ENCODE data around the gene TEAD4.

Gene TEAD4

GRCh38 chr12:3073438-3074250 lies 114.4 kb downstream of the TEAD4 start:
- no peak overlapping the region for H3K27ac ChIP-seq (ENCODE audit: low read depth, low read length)
- H3K9ac ChIP-seq (ENCODE audit: low read length) = no peak overlapping the region
- H3K4me1 ChIP-seq (ENCODE audit: control insufficient read depth, insufficient read depth, low read length) = peaks cover 11% of the 10 kb centered on the region
- H3K27me3 ChIP-seq (ENCODE audit: control insufficient read depth, insufficient read depth, low read length) = no peaks in the 10 kb centered on the region
- H3K4me3 ChIP-seq (ENCODE audit: low read length) = no peak overlapping the region
- H3K36me3 ChIP-seq (ENCODE audit: control insufficient read depth, insufficient read depth, low read length) = no peaks in the 10 kb centered on the region

DNA sequence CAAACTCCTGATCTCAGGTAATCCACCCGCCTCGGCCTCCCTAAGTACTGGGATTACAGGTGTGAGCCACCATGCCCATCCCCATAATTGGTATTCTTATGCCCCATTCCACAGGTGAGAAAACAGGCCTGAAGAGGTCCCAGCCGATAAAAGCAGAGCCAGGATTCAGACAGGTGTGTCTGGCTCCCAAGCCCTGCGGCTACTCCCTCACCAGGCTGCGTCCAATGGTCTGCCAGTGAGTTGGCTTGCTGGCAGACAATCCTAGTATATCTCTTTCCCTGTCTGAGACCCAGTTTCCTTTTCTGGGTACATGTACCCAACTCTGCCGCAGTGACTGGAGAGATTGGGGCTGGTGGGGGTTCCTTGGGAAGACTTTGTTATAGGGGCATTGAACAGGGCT lies 116.1 kb downstream of the TEAD4 start:
- no peak overlapping the region for H3K4me3 ChIP-seq (ENCODE audit: low read length)
- no peak overlapping the region for H3K27ac ChIP-seq (ENCODE audit: low read depth, low read length)
- no peak overlapping the region for H3K9ac ChIP-seq (ENCODE audit: low read length)
- no peaks in the 10 kb centered on the region for H3K36me3 ChIP-seq (ENCODE audit: control insufficient read depth, insufficient read depth, low read length)
- peaks cover 6% of the 10 kb centered on the region for H3K4me1 ChIP-seq (ENCODE audit: control insufficient read depth, insufficient read depth, low read length)
- no peaks in the 10 kb centered on the region for H3K27me3 ChIP-seq (ENCODE audit: control insufficient read depth, insufficient read depth, low read length)

DNA sequence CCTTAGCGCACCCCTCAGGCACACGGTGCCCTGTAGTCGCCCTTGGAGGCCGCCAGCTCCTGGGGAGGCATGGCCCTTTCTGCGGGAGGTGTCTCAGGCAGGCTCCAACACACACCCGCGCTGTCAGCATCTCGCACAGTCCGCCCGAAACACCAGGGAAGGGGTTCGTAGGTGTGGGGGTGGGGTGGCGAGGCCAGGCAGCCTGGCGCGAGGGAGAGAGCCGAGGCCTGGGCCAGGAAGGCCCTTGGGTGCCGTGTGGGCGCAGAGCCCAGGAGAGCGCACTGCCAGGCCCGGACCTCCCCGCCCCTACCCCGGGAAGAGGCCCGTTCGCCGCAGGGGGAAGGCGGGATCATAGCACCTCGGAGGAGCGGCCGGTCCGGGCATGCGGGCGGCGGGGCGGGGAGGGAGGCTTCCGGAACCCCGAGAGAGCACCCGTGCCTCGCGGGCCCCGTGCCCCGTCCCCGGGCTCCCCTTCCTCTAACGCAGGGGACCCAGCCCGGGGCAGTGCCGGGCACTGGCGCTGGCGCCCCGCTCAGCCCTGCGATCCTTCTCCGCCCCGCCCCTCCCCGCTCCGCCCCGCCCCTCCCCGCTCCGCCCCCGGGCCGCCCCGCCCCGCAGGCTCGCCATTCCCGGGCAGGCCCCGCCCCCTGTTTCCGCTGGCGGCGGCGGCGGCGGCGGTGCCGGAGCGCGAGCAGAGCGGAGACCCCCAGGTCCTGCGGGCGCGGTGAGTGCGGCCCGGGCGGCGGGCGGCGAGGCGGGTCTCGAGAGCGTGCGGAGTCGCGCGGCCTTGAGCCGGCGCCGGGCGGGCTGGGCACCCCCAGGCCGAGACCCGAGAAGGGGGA lies 117.8 kb downstream of the TEAD4 start, which contains the start of gene TSPAN9:
TSPAN9 (plus strand) TSS at position 650 of the 842 bp plus-strand sequence. CDS start 123,815 bp downstream, outside the sequence.
- Histone ChIP-seq H3K4me3 (ENCODE audit: low read length) (peak within 1 kb of the TSS; percentile 78), H3K27ac (ENCODE audit: low read depth, low read length) (peak within 1 kb of the TSS; percentile 94), H3K36me3 (ENCODE audit: control insufficient read depth, insufficient read depth, low read length) (no peaks in the 10 kb centered on the region), H3K9ac (ENCODE audit: low read length) (peak within 1 kb of the TSS; percentile 34), H3K4me1 (ENCODE audit: control insufficient read depth, insufficient read depth, low read length) (peaks cover 6% of the 10 kb centered on the region), H3K27me3 (ENCODE audit: control insufficient read depth, insufficient read depth, low read length) (no peaks in the 10 kb centered on the region)

GRCh38 chr12:3077572-3078081 lies 118.4 kb downstream of the TEAD4 start:
- Histone ChIP-seq H3K9ac (ENCODE audit: low read length) (peak overlapping the region; percentile 34), H3K27me3 (ENCODE audit: control insufficient read depth, insufficient read depth, low read length) (no peaks in the 10 kb centered on the region), H3K36me3 (ENCODE audit: control insufficient read depth, insufficient read depth, low read length) (no peaks in the 10 kb centered on the region), H3K4me3 (ENCODE audit: low read length) (peak overlapping the region; percentile 78), H3K27ac (ENCODE audit: low read depth, low read length) (peak overlapping the region; percentile 51), H3K4me1 (ENCODE audit: control insufficient read depth, insufficient read depth, low read length) (peaks cover 6% of the 10 kb centered on the region)

- no peaks in the 10 kb centered on the region for H3K27me3 ChIP-seq (ENCODE audit: control insufficient read depth, insufficient read depth, low read length)
- no peak overlapping the region for H3K9ac ChIP-seq (ENCODE audit: low read length)
- peak overlapping the region; percentile 78 for H3K4me3 ChIP-seq (ENCODE audit: low read length)
- H3K36me3 ChIP-seq (ENCODE audit: control insufficient read depth, insufficient read depth, low read length) = no peaks in the 10 kb centered on the region
- peaks cover 4% of the 10 kb centered on the region for H3K4me1 ChIP-seq (ENCODE audit: control insufficient read depth, insufficient read depth, low read length)
- no peak overlapping the region for H3K27ac ChIP-seq (ENCODE audit: low read depth, low read length)
Observed at GRCh38 chr12:3078086-3078820, 119.1 kb downstream of the TEAD4 start.

DNA sequence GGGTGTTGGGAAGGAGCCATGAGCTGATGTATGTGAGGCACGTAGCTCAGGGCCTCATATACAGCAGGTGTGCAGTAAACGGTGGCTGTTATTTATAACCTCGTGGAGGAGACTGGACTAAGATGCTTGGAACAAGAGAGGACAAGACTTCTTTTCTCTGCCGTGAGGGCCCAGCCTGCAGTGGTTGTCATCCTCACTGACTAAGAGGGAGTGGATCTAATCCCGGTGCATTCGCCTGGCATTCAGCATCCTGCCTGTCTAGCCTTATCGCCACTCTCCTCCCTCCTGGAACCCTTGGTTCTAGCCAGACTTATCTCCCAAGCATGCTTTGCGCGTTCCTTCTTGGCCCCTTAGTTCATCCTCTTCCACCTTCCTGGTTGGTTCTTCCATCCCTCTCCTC lies 121.9 kb downstream of the TEAD4 start:
- H3K9ac ChIP-seq (ENCODE audit: low read length) = no peak overlapping the region
- H3K27ac ChIP-seq (ENCODE audit: low read depth, low read length) = no peak overlapping the region
- H3K27me3 ChIP-seq (ENCODE audit: control insufficient read depth, insufficient read depth, low read length) = no peaks in the 10 kb centered on the region
- peaks cover 3% of the 10 kb centered on the region for H3K4me1 ChIP-seq (ENCODE audit: control insufficient read depth, insufficient read depth, low read length)
- H3K4me3 ChIP-seq (ENCODE audit: low read length) = no peak overlapping the region
- H3K36me3 ChIP-seq (ENCODE audit: control insufficient read depth, insufficient read depth, low read length) = no peaks in the 10 kb centered on the region

GRCh38 chr12:3081886-3082285 lies 122.7 kb downstream of the TEAD4 start:
- no peak overlapping the region for H3K27ac ChIP-seq (ENCODE audit: low read depth, low read length)
- H3K4me1 ChIP-seq (ENCODE audit: control insufficient read depth, insufficient read depth, low read length) = no peaks in the 10 kb centered on the region
- H3K36me3 ChIP-seq (ENCODE audit: control insufficient read depth, insufficient read depth, low read length) = no peaks in the 10 kb centered on the region
- no peak overlapping the region for H3K9ac ChIP-seq (ENCODE audit: low read length)
- no peak overlapping the region for H3K4me3 ChIP-seq (ENCODE audit: low read length)
- H3K27me3 ChIP-seq (ENCODE audit: control insufficient read depth, insufficient read depth, low read length) = no peaks in the 10 kb centered on the region

- Histone ChIP-seq H3K27ac (ENCODE audit: low read depth, low read length) (no peak overlapping the region), H3K36me3 (ENCODE audit: control insufficient read depth, insufficient read depth, low read length) (no peaks in the 10 kb centered on the region), H3K4me3 (ENCODE audit: low read length) (no peak overlapping the region), H3K9ac (ENCODE audit: low read length) (no peak overlapping the region), H3K27me3 (ENCODE audit: control insufficient read depth, insufficient read depth, low read length) (no peaks in the 10 kb centered on the region), H3K4me1 (ENCODE audit: control insufficient read depth, insufficient read depth, low read length) (no peaks in the 10 kb centered on the region)
Observed at GRCh38 chr12:3083241-3083920, 124.2 kb downstream of the TEAD4 start.

DNA sequence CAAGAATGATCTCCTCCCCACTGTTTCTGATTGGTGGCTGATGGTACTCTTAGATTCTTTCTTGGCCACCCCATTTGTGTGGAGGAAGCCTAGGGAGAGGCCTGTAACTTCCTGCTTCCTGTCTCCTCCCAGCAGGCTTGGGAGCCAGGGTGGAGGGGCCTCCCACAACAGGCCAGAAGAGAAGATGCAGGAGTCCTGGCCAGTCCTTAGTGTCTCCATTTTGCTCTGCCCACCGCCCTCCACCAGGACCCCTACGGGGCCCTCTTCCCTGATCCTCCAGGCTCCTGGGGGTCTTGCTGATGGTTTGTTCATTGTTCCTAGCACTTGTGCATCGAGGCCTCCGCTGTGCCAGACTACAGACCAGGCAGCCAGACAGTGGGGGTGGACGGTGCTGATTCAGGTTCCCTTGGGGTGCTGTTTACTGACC lies 124.7 kb downstream of the TEAD4 start:
- Histone ChIP-seq H3K4me1 (ENCODE audit: control insufficient read depth, insufficient read depth, low read length) (no peaks in the 10 kb centered on the region), H3K4me3 (ENCODE audit: low read length) (no peak overlapping the region), H3K27me3 (ENCODE audit: control insufficient read depth, insufficient read depth, low read length) (no peaks in the 10 kb centered on the region), H3K9ac (ENCODE audit: low read length) (no peak overlapping the region), H3K36me3 (ENCODE audit: control insufficient read depth, insufficient read depth, low read length) (no peaks in the 10 kb centered on the region), H3K27ac (ENCODE audit: low read depth, low read length) (no peak overlapping the region)

GRCh38 chr12:3084742-3085141 lies 125.5 kb downstream of the TEAD4 start:
- H3K4me1 ChIP-seq (ENCODE audit: control insufficient read depth, insufficient read depth, low read length) = no peaks in the 10 kb centered on the region

DNA sequence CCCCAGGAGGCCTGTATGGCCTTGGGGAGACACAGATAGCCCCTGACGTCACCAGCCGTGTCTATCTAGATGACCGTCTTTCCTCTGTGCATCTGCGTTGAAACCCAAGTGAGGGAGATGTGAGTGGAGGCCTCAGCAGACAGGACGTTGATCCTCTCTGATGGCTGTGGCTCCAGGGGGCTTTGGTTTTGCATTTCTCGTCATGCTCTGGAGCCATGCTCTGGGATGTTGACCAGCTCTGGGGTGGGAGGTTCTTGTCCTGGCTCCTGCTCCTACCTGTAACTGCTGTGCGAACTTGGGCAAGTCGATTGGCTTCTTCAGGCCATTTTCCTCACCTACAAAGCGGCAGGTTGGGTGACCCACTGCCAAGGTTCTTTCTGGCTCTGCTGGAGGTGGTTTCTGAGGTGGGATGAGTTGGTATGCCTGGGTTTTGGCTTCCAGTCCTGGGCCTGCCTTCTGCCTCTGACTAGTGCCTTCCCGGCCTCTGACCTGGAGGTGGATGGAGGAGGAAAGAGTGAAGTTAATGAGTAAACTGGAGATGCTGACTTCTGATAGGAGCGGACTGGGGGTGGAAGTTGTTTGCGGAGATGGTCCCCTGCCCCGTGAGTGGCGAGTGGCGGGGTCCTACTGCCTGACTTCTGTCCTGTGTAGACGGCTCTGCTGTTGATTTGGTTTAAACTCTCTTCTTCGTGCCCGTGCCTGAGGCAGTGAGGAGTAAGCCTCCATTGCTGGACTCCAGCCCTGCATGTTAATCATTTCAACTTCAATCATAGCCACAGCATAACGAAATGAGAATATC lies 126.3 kb downstream of the TEAD4 start:
- H3K36me3 ChIP-seq (ENCODE audit: control insufficient read depth, insufficient read depth, low read length) = no peaks in the 10 kb centered on the region
- no peak overlapping the region for H3K4me3 ChIP-seq (ENCODE audit: low read length)
- H3K4me1 ChIP-seq (ENCODE audit: control insufficient read depth, insufficient read depth, low read length) = no peaks in the 10 kb centered on the region
- no peak overlapping the region for H3K9ac ChIP-seq (ENCODE audit: low read length)
- H3K27me3 ChIP-seq (ENCODE audit: control insufficient read depth, insufficient read depth, low read length) = no peaks in the 10 kb centered on the region
- H3K27ac ChIP-seq (ENCODE audit: low read depth, low read length) = no peak overlapping the region

More at GRCh38 chr12:3084742-3085141, 125.5 kb downstream of the TEAD4 start:
- Histone ChIP-seq H3K4me3 (ENCODE audit: low read length) (no peak overlapping the region), H3K36me3 (ENCODE audit: control insufficient read depth, insufficient read depth, low read length) (no peaks in the 10 kb centered on the region), H3K9ac (ENCODE audit: low read length) (no peak overlapping the region), H3K27me3 (ENCODE audit: control insufficient read depth, insufficient read depth, low read length) (no peaks in the 10 kb centered on the region), H3K27ac (ENCODE audit: low read depth, low read length) (no peak overlapping the region)

Data from rectal smooth muscle tissue (tissue), 1 donor.